IPS-15b (cell line): ENCODE results near the gene HOXC4.
"Not testable (repeated sequence)": the region's sequence is repeated elsewhere in the genome, so short reads cannot be mapped to it uniquely, and the experiment has no call there.

Experiments
- H3K27me3 ChIP-seq: one replicate; pipeline ENCODE4 v1.6.1; 2013; ENCODE audit warnings: low read length; ENCODE audit not compliant: control insufficient read depth, insufficient read depth
- H3K36me3 ChIP-seq: one replicate; pipeline ENCODE4 v1.6.1; 2013; ENCODE audit warnings: low read length; ENCODE audit not compliant: control insufficient read depth, insufficient read depth
- H3K4me1 ChIP-seq: one replicate; pipeline ENCODE4 v1.6.1; 2013; ENCODE audit warnings: mild to moderate bottlenecking, low read length; ENCODE audit not compliant: control insufficient read depth, insufficient read depth
- H3K4me3 ChIP-seq: one replicate; pipeline ENCODE4 v1.5.1; 2013; ENCODE audit warnings: low read depth, low read length
- H3K9ac ChIP-seq: one replicate; pipeline ENCODE4 v1.6.1; 2013; ENCODE audit warnings: low read depth, mild to moderate bottlenecking, low read length
- H3K9me3 ChIP-seq: one replicate; pipeline ENCODE4 v1.6.1; 2013; ENCODE audit warnings: mild to moderate bottlenecking, low read length; ENCODE audit not compliant: control insufficient read depth, insufficient read depth

The HOXC4 gene

DNA sequence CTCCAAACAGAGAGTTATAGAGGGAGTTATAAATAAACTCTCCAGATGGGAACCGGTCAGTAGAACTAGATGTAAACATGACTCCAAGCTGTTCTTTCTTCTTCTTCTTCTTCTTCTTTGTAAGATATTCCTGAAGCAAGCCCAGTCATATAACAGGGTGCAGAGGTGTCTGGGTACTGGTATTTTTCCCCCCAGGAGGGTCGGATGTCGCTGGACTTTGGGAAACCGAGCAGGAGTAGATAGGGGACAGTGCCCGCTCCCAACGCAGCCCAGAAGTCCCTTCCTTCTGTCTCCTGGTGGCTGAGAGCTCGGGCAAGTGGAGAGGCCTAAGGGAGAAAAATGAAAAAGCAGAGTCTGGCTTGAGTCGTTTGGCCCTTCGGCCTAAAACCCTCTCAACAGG lies 25.5 kb downstream of the HOXC4 start:
- H3K9me3 ChIP-seq, H3K36me3 ChIP-seq, H3K9ac ChIP-seq, H3K4me1 ChIP-seq: not testable (repeated sequence)
- Histone ChIP-seq H3K4me3 (peak overlapping the region; percentile 22), H3K27me3 (peaks cover 88% of the 10 kb centered on the region)

DNA sequence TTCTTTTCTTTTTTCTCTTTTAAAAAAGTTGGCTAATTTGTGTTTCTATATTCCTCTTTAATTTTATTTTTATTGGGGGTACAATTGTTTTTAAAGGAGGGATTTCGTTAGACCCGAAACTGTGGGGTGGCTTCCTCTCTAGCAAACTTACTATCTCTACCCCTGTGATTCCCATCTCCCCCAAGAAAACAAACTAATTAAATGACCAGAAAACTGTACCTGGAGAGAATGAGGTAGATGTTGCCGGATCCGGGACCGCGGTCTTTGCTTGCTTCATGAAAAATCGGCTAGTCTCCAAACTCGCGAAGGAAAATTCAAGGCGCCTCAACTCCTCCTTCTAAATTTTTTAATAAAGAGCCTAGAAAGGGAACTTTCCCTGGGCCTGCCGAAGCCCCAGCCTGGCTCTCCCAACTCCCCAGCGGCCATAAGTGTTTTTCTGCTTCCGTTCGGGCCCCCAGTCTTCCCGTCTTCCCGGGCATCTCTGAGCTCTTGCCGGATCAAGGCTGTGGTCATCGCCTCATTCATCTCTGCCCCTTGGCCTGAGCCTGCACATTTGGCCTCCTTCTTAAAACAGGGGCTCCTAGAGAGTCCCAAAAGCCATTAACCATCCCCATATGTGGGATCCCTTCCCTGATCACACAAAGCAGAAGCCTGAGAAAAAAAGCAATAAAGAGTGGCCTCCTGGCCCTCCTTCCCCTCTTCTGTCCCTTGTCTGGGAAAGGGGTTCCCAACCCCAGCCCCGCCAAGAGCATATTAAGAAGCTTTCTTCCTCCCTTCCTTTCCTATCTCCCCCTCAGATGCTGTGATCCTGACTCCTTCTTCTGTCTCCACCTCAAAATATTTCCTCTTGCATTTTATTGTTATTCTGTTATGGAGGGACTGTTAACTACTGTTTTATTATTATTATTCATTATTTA lies 26.6 kb downstream of the HOXC4 start:
- peaks cover 94% of the 10 kb centered on the region for H3K27me3 ChIP-seq
- not testable (repeated sequence) for H3K9ac ChIP-seq, H3K4me3 ChIP-seq

GRCh38 chr12:54081053-54081514 lies 27.4 kb downstream of the HOXC4 start:
- not testable (repeated sequence) for H3K4me1 ChIP-seq, H3K36me3 ChIP-seq, H3K9me3 ChIP-seq, H3K4me3 ChIP-seq, H3K9ac ChIP-seq
- peaks cover 97% of the 10 kb centered on the region for H3K27me3 ChIP-seq

More for the DNA sequence above, 26.6 kb downstream of the HOXC4 start:
- H3K4me1 ChIP-seq, H3K9me3 ChIP-seq, H3K36me3 ChIP-seq: not testable (repeated sequence)

GRCh38 chr12:54081581-54082396 lies 28.2 kb downstream of the HOXC4 start:
- H3K9ac ChIP-seq, result not testable (repeated sequence)
- H3K27me3 ChIP-seq, result peaks cover 98% of the 10 kb centered on the region

GRCh38 chr12:54082397-54082892 lies 28.8 kb downstream of the HOXC4 start:
- Histone ChIP-seq H3K36me3 (no peaks in the 10 kb centered on the region), H3K9ac (no peak overlapping the region), H3K4me1 (peaks cover 2% of the 10 kb centered on the region), H3K27me3 (peaks cover 97% of the 10 kb centered on the region), H3K4me3 (no peak overlapping the region), H3K9me3 (no peaks in the 10 kb centered on the region)

More at GRCh38 chr12:54081581-54082396, 28.2 kb downstream of the HOXC4 start:
- H3K4me3 ChIP-seq, H3K36me3 ChIP-seq, H3K4me1 ChIP-seq, H3K9me3 ChIP-seq: not testable (repeated sequence)

DNA sequence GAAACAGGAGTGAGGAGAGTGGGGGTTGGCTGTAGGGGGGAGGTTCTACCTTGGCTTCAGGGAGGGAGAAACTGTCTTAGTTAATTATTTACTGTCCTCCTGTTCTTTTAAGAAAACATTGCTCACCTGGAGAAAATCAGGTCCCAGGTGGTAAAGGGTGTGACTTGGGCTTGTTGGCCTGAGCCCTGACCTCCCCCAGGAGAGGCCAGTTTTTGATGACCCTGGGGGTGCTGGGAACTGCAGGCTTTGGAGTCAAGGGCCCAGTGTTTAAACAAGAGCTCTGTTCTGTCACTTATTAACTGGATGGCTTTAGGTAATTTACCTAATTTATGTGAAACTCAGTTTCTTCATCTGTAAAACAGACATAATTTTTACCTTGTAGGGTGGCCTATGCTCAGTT lies 34.4 kb downstream of the HOXC4 start:
- not testable (repeated sequence) for H3K9ac ChIP-seq, H3K4me3 ChIP-seq, H3K36me3 ChIP-seq, H3K4me1 ChIP-seq, H3K9me3 ChIP-seq
- peaks cover 91% of the 10 kb centered on the region for H3K27me3 ChIP-seq

GRCh38 chr12:54089465-54089864 lies 35.8 kb downstream of the HOXC4 start:
- peaks cover 90% of the 10 kb centered on the region for H3K27me3 ChIP-seq
- H3K36me3 ChIP-seq, H3K9ac ChIP-seq, H3K4me3 ChIP-seq, H3K4me1 ChIP-seq, H3K9me3 ChIP-seq: not testable (repeated sequence)

DNA sequence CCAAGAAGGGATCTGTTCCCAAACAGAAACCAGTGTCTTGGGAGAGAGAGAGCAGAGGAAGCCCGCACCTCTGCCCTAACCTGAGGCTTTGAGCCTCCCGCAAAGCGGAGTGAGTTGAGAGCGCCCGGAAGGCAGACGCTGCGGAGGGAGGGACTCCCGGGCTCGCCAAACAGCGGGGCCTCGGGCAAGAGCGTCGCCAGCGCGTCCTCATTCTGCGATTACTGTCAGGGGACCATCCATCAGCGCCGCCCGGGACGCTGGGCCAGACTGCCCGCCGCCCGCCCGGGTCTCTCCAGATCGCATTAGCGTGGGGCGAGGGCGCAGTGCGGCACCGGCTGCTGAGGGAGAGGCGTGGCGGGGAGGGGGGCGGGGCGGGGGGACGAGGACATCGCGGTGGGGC lies 36.7 kb downstream of the HOXC4 start:
- H3K27me3 ChIP-seq, result peaks cover 86% of the 10 kb centered on the region
- not testable (repeated sequence) for H3K9ac ChIP-seq, H3K4me3 ChIP-seq, H3K4me1 ChIP-seq, H3K36me3 ChIP-seq, H3K9me3 ChIP-seq

- H3K9ac ChIP-seq, H3K36me3 ChIP-seq, H3K4me3 ChIP-seq, H3K4me1 ChIP-seq, H3K9me3 ChIP-seq: not testable (repeated sequence)
- peaks cover 84% of the 10 kb centered on the region for H3K27me3 ChIP-seq
Measured at GRCh38 chr12:54092943-54093342, 39.3 kb downstream of the HOXC4 start.

DNA sequence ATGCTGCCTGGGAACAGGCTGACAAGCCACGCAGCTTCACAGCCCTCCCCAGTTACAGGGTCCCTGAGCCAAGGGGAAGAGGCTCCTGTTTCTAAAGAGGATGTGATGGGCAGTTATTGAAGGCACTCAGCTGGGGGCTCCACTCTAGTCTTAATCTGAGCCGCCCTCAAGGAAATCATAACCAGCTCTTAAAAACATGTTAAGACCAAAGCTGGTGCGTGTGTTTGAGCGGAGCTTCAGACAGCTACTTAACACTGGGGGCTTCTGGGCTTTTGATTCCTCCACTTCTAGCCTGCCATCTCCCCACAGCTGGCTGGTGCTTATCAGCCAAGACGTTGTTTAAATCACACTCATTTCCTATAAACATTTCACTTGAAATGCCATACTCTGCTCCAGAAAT lies 42.3 kb downstream of the HOXC4 start:
- not testable (repeated sequence) for H3K4me3 ChIP-seq, H3K4me1 ChIP-seq, H3K36me3 ChIP-seq, H3K9ac ChIP-seq, H3K9me3 ChIP-seq
- H3K27me3 ChIP-seq, result peaks cover 72% of the 10 kb centered on the region

GRCh38 chr12:54098644-54099043 lies 45.0 kb downstream of the HOXC4 start:
- H3K9ac ChIP-seq, H3K36me3 ChIP-seq, H3K4me3 ChIP-seq, H3K4me1 ChIP-seq, H3K9me3 ChIP-seq: not testable (repeated sequence)
- peaks cover 75% of the 10 kb centered on the region for H3K27me3 ChIP-seq

- H3K27me3 ChIP-seq, result peaks cover 78% of the 10 kb centered on the region
- not testable (repeated sequence) for H3K4me3 ChIP-seq, H3K36me3 ChIP-seq, H3K9ac ChIP-seq, H3K4me1 ChIP-seq, H3K9me3 ChIP-seq
Measured at GRCh38 chr12:54100588-54100987, 47.0 kb downstream of the HOXC4 start.
